Panc1 (cell line): Measurements from ENCODE around the gene SSUH2. TPM values are rescaled to one million over a fixed set of nuclear protein-coding genes. Genes with fewer than 3 reads are reported as not detected.

Source experiments
- ATAC-seq: fragments of 200-7000 bp; cut with Tn5 transposase; 2 replicates; pipeline ENCODE4 v1.9.1; 2020; ENCODE audit warnings: mild to moderate bottlenecking, moderate library complexity
- BruUV-seq: library from RNA; stranded (reverse); fragments of 400-500 nt; replicated peaks from 2 replicates; lab custom pipeline; 2021; lab: Mats Ljungman, UMichigan
- CTCF ChIA-PET: fragments of 300-600 bp; sonication (Branson Sonifier 250); formaldehyde crosslinking; loops from one replicate; lab custom pipeline; 2022; ENCODE audit warnings: antibody characterized with exemption; lab: Charles Lee
- POLR2A ChIA-PET: fragments of 300-600 bp; sonication (Branson Sonifier 250); formaldehyde crosslinking; loops from one replicate; lab custom pipeline; 2022; ENCODE audit warnings: antibody characterized with exemption; lab: Charles Lee
- DNase-seq: peaks from one replicate; pipeline ENCODE4 v3.0.0-alpha.2; 2010; ENCODE audit warnings: low read depth, low spot score
- H3K27ac ChIP-seq: 2 replicates; pipeline ENCODE4 v1.5.1; 2011; ENCODE audit warnings: mild to moderate bottlenecking, low read length, inconsistent platforms
- H3K27me3 ChIP-seq: fragments of 200-500 bp; sonication (Bioruptor generic); 2 replicates; pipeline ENCODE4 v1.6.0; 2014; ENCODE audit warnings: low read length, inconsistent platforms; ENCODE audit not compliant: control insufficient read depth, insufficient read depth
- H3K36me3 ChIP-seq: fragments of 200-500 bp; sonication (Bioruptor generic); 2 replicates; pipeline ENCODE4 v1.5.1; 2014; ENCODE audit warnings: inconsistent platforms, mild to moderate bottlenecking, low read length, moderate library complexity; ENCODE audit not compliant: control insufficient read depth, insufficient read depth
- H3K4me1 ChIP-seq: 2 replicates; pipeline ENCODE4 v1.5.1; 2011; ENCODE audit warnings: inconsistent platforms, mild to moderate bottlenecking, low read length, moderate library complexity; ENCODE audit not compliant: control insufficient read depth, insufficient read depth
- H3K4me3 ChIP-seq, 2 experiments: 2 replicates each; pipeline ENCODE4 v1.5.1; 2011 to 2012; ENCODE audit warnings: low read depth in 2 of 2, low read length in 2 of 2, mild to moderate bottlenecking in 2 of 2, inconsistent platforms in 1 of 2, moderate library complexity in 1 of 2
- H3K9me3 ChIP-seq: fragments of 200-500 bp; sonication (Bioruptor generic); 2 replicates; pipeline ENCODE4 v1.5.1; 2014; ENCODE audit warnings: low read depth, mild to moderate bottlenecking, inconsistent platforms, low read length, moderate library complexity; ENCODE audit not compliant: control insufficient read depth, insufficient read depth
- POLR2AphosphoS5 ChIP-seq: IDR thresholded peaks from 2 replicates; pipeline ENCODE4 v1.6.1; 2012; ENCODE audit warnings: mild to moderate bottlenecking, low read depth, low read length, moderate library complexity
- SIN3A ChIP-seq: IDR thresholded peaks from 2 replicates; pipeline ENCODE4 v1.6.1; 2012; ENCODE audit warnings: low read depth, mild to moderate bottlenecking, low read length, moderate library complexity, borderline replicate concordance; ENCODE audit not compliant: insufficient read depth
- TCF7L2 ChIP-seq: IDR thresholded peaks from 2 replicates; pipeline ENCODE4 v1.6.1; 2011; ENCODE audit warnings: mild to moderate bottlenecking, low read depth, low read length, inconsistent platforms
- in situ Hi-C: cut with HindIII; loops from 2 replicates; pipeline ENCODE4 v1.10.0; 2016; ENCODE audit warnings: low sequenced_read_pairs, low pct_unique_long_range_greater_than_20kb
- intact Hi-C: fragments of 100-400 bp; cut with micrococcal nuclease; formaldehyde crosslinking; loops from one replicate; pipeline ENCODE4 v1.10.0; 2022; ENCODE audit not compliant: unreplicated experiment
- total RNA-seq: library from RNA; stranded (reverse); gene quantifications from one replicate; pipeline ENCODE4 v1.2.1, GENCODE V29; 2021; ENCODE audit not compliant: unreplicated experiment
- TF ChIP-seq, protein P1 (sequence below): fragments of 450-650 bp; IDR thresholded peaks from 2 replicates; pipeline ENCODE4 v1.5.1; 2017; ENCODE audit warnings: mild to moderate bottlenecking
- TF ChIP-seq, protein P2 (sequence below), 2 experiments: IDR thresholded peaks; 2 replicates each; pipeline ENCODE4 v1.6.1; 2011 to 2012; ENCODE audit warnings: low read depth in 2 of 2, control low read depth in 1 of 2, low read length in 1 of 2, mild to moderate bottlenecking in 1 of 2, moderate library complexity in 1 of 2; ENCODE audit not compliant: insufficient read depth in 1 of 2

The SSUH2 gene
- total RNA-seq, 1 experiment from 2014 or later, result not detected

DNA sequence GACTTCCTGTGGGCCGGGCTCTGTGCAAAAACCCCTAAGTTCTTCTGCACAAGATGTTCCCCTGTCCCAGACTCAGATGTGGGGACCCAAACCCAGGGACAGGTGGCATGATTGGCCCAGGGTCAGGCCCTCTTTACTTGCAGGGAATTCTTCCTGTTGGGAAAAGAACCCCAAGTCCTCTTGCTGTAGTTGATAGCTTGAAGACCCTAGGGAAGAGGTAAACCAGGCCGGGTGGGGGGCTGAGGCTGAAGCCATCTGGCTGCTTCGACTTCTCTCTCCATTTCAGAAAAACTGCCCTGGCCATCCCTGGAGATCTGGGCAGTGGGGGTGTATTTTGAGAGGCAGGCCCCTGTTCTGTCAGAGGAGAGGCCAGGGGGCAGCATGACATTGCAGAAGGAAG is 23.5 kb downstream of the SSUH2 start:
- DNase-seq, result no peak
- Histone ChIP-seq H3K4me3 (no peak overlapping the region), H3K9me3 (no peaks in the 10 kb centered on the region), H3K4me1 (peaks cover 6% of the 10 kb centered on the region), H3K36me3 (no peaks in the 10 kb centered on the region), H3K27me3 (no peaks in the 10 kb centered on the region), H3K27ac (no peak overlapping the region)
- BruUV-seq, result no TSS peak
- in situ Hi-C loops, result no loop called here
- no peak for ATAC-seq
- CTCF ChIA-PET, result no interaction called here
- TF ChIP-seq POLR2AphosphoS5 (no peak), SIN3A (no peak), TCF7L2 (no peak)
- TF ChIP-seq, protein P1, sequence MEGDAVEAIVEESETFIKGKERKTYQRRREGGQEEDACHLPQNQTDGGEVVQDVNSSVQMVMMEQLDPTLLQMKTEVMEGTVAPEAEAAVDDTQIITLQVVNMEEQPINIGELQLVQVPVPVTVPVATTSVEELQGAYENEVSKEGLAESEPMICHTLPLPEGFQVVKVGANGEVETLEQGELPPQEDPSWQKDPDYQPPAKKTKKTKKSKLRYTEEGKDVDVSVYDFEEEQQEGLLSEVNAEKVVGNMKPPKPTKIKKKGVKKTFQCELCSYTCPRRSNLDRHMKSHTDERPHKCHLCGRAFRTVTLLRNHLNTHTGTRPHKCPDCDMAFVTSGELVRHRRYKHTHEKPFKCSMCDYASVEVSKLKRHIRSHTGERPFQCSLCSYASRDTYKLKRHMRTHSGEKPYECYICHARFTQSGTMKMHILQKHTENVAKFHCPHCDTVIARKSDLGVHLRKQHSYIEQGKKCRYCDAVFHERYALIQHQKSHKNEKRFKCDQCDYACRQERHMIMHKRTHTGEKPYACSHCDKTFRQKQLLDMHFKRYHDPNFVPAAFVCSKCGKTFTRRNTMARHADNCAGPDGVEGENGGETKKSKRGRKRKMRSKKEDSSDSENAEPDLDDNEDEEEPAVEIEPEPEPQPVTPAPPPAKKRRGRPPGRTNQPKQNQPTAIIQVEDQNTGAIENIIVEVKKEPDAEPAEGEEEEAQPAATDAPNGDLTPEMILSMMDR, result no peak
- TF ChIP-seq, protein P2, sequence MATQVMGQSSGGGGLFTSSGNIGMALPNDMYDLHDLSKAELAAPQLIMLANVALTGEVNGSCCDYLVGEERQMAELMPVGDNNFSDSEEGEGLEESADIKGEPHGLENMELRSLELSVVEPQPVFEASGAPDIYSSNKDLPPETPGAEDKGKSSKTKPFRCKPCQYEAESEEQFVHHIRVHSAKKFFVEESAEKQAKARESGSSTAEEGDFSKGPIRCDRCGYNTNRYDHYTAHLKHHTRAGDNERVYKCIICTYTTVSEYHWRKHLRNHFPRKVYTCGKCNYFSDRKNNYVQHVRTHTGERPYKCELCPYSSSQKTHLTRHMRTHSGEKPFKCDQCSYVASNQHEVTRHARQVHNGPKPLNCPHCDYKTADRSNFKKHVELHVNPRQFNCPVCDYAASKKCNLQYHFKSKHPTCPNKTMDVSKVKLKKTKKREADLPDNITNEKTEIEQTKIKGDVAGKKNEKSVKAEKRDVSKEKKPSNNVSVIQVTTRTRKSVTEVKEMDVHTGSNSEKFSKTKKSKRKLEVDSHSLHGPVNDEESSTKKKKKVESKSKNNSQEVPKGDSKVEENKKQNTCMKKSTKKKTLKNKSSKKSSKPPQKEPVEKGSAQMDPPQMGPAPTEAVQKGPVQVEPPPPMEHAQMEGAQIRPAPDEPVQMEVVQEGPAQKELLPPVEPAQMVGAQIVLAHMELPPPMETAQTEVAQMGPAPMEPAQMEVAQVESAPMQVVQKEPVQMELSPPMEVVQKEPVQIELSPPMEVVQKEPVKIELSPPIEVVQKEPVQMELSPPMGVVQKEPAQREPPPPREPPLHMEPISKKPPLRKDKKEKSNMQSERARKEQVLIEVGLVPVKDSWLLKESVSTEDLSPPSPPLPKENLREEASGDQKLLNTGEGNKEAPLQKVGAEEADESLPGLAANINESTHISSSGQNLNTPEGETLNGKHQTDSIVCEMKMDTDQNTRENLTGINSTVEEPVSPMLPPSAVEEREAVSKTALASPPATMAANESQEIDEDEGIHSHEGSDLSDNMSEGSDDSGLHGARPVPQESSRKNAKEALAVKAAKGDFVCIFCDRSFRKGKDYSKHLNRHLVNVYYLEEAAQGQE (IDR thresholded peaks at IDR 0.05; ENCODE audit: insufficient read depth in 1 of 2, low read depth in 2 of 2, low read length in 1 of 2), result no peak
- POLR2A ChIA-PET, result no interaction called here
- intact Hi-C loops, result loop anchor here (5.0 kb wide), 1 partner anchor 119 kb away; the partner anchor contains the start of gene LMCD1

DNA sequence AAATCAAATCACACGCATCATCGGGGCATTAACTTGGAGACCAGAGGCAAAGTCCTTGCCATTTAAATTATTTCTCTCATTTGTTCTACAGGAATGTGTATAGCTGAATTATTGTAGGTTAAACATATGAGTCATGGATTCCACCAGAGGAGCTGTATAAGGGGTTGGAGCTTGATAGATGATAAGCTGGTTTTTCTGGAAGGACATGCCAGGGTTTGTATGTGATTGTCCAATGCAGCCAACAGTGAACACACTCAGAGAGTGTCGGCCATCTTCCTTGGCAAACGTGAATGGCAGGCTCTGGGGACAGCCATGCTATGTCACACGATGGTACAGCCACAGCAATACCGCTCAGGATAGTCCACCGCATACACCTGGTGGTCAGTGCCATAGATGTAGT is 25.1 kb downstream of the SSUH2 start:
- POLR2A ChIA-PET, result no interaction called here
- no peaks in the 10 kb centered on the region for H3K36me3 ChIP-seq
- no peak overlapping the region for H3K4me3 ChIP-seq
- TF ChIP-seq POLR2AphosphoS5, result no peak
- TF ChIP-seq, protein P1, result no peak
- no peak for TF ChIP-seq SIN3A
- no peak for TF ChIP-seq TCF7L2
- TF ChIP-seq, protein P2 (IDR thresholded peaks at IDR 0.05; ENCODE audit: insufficient read depth in 1 of 2, low read depth in 2 of 2, low read length in 1 of 2), result no peak
- intact Hi-C loops (no loop called here), in situ Hi-C loops (no loop called here)
- no peak for DNase-seq
- H3K27ac ChIP-seq, result no peak overlapping the region
- no peaks in the 10 kb centered on the region for H3K9me3 ChIP-seq
- no peaks in the 10 kb centered on the region for H3K4me1 ChIP-seq
- no peaks in the 10 kb centered on the region for H3K27me3 ChIP-seq
- CTCF ChIA-PET, result no interaction called here
- BruUV-seq, result no TSS peak
- ATAC-seq, result no peak
